HG03558 (cell line): Measurements from ENCODE around the gene R3HDM4.
"Not testable (repeated sequence)": the region's sequence is repeated elsewhere in the genome, so short reads cannot be mapped to it uniquely, and the experiment has no call there.

ENCODE experiments used
- ATAC-seq: cut with Tn5 transposase; IDR thresholded peaks from one replicate; pipeline ENCODE4 v1.9.1; 2021; ENCODE audit warnings: moderate number of reproducible peaks; ENCODE audit not compliant: unreplicated experiment; ENCODE audit errors: extremely low read depth

R3HDM4 gene

DNA sequence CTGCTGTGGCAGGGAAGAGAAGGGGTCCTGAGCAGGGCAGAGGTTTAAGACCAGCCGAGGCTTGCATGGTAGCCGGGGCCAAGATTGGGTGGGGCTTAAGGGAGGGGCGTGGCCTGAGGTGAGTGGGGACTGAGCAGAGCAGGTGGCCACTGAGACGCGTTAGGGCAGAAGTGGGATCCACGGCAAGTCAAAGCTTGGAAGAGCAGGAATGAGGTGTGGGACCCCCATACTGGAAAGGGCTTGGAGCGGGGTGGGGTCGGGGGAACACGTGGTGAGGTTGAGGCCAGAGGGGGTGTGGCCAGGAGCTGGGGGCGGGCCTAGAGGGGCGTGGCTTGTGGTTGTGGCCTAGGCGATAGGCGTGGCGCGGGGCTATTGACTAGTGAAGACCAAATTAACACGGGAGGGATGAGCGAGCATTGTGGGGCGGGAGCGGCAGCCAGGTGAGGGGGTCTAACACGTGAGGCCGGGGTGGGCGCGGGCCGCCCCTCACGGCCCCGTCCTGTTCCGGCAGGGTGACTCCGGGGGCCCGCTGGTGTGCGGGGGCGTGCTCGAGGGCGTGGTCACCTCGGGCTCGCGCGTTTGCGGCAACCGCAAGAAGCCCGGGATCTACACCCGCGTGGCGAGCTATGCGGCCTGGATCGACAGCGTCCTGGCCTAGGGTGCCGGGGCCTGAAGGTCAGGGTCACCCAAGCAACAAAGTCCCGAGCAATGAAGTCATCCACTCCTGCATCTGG is 50.3 kb downstream of the R3HDM4 start:
- ATAC-seq, result no peak

DNA sequence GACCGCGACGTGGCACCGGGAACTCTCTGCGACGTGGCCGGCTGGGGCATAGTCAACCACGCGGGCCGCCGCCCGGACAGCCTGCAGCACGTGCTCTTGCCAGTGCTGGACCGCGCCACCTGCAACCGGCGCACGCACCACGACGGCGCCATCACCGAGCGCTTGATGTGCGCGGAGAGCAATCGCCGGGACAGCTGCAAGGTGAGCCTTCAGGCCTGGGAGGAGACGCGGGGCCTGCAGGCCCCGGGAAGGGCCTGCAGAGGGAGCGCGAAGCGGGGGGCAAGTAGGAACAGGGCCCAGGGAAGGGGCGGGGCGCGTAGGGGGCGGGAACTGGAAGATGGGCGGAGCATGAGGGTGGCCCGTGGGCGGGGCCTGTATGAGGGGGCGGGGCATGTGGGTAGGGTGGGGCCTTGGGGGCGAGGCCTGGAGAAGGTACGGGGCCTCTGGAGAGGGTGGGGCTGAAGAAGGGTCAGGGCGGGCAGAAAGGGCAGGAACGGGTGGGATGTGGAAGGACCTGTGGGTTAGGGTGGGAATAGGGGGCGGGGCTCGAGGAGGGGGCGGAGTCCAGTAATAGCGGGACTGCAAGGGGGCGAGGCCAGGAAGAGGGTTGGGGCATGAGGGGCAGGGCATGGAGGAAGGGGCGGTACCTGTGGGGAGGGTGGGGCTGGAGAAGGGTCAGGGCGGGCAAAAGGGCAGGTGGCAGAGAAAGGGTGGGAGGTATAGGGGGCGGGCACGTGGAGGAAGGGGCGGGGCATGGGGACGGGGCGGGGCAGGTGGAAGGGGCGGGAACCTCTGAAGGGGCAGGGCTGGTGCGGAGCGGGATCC is 51.1 kb downstream of the R3HDM4 start:
- ATAC-seq, result no peak

DNA sequence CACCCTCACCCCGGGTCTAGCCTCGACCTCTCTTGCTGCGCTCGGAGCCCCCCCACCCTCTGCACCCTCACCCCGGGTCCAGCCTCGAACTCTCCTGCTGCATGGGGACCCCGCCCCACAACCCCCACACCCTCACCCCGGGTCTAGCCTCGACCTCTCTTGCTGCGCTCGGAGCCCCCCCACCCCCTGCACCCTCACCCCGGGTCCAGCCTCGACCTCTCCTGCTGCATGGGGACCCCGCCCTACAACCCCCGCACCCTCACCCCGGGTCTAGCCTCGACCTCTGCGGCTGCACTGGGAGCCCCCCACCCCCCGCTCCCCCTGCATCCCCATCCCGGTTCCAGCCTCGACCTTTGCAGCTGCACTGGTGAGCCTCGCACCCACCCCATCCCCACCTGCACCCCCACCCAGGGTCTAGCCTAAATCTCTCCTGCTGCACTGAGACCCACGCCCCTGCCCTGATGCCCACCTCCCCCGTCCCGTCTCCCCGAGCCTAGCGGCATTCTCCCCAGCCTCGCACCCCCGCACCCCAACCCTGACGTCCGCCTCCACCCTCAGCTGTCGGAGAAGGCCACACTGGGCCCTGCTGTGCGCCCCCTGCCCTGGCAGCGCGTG is 51.8 kb downstream of the R3HDM4 start:
- ATAC-seq, result no peak

GRCh38 chr19:858868-859843 is 53.9 kb downstream of the R3HDM4 start, which contains the start of gene CFD:
Gene CFD, plus strand, starts transcription at chr19:859664. Its CDS starts 26 bp downstream, at chr19:859690.
- no peak for ATAC-seq

GRCh38 chr19:858284-858683 is 54.7 kb downstream of the R3HDM4 start:
- ATAC-seq, result no peak

DNA sequence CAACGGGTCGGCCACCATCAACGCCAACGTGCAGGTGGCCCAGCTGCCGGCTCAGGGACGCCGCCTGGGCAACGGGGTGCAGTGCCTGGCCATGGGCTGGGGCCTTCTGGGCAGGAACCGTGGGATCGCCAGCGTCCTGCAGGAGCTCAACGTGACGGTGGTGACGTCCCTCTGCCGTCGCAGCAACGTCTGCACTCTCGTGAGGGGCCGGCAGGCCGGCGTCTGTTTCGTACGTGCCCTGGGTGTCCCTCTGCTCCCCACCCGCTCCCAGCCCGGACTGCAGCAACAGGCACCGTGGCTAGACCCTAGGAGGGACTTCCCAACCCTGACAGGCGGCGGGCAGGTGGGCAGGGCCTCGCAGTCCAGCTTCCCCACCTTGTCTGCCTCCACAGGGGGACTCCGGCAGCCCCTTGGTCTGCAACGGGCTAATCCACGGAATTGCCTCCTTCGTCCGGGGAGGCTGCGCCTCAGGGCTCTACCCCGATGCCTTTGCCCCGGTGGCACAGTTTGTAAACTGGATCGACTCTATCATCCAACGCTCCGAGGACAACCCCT is 57.4 kb downstream of the R3HDM4 start:
- no peak for ATAC-seq

GRCh38 chr19:855142-855541 is 57.9 kb downstream of the R3HDM4 start:
- ATAC-seq, result no peak

- no peak for ATAC-seq
Observed at GRCh38 chr19:854549-854948, 58.5 kb downstream of the R3HDM4 start.

- ATAC-seq, result not testable (repeated sequence)
Observed at GRCh38 chr19:853614-854220, 59.3 kb downstream of the R3HDM4 start.

GRCh38 chr19:853014-853585 is 59.9 kb downstream of the R3HDM4 start:
- ATAC-seq, result no peak

GRCh38 chr19:852136-853013 is 60.6 kb downstream of the R3HDM4 start, which contains the start of gene ELANE:
Gene ELANE, plus strand, starts transcription at chr19:852303. Its CDS starts 26 bp downstream, at chr19:852329.
- no peak for ATAC-seq

DNA sequence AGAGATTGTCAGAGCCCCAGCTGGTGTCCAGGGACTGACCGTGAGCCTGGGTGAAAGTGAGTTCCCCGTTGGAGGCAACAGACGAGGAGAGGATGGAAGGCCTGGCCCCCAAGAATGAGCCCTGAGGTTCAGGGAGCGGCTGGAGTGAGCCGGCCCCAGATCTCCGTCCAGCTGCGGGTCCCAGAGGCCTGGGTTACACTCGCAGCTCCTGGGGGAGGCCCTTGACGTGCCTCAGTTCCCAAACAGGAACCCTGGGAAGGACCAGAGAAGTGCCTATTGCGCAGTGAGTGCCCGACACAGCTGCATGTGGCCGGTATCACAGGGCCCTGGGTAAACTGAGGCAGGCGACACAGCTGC is 62.1 kb downstream of the R3HDM4 start:
- no peak for ATAC-seq

- no peak for ATAC-seq
Observed at GRCh38 chr19:850221-850978, 62.6 kb downstream of the R3HDM4 start.

GRCh38 chr19:849195-849594 is 63.8 kb downstream of the R3HDM4 start:
- ATAC-seq, result not testable (repeated sequence)

DNA sequence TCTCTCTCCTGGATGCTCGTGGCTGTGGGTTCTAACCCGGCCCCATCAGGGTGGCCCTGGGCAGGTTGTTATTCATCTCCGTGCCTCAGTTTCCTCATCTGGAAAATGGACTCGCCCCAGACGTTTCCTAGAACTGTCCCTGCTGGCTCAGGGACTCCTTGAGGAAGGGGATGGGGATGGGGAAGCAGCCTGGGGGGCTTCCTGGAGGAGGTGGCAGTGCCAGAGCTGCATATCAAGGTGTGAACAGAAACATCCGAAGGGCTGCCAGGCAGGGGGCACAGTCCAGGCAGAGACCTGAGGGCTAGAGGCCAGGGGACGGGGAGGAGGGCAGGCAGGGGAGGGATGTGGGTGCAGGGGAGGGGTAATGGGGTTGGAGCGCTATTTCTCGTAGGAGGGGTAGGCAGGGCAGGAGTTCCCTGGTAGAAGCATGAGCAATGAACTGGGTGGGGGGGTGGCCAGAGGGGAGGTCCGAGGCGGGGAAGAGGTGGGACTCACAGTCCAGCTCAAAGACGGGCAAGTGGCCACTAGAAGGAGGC is 64.6 kb downstream of the R3HDM4 start:
- no peak for ATAC-seq
